GM12873 (cell line): ENCODE data around the gene STRN4.

Experiments
- TF ChIP-seq, protein P1 (sequence below): IDR thresholded peaks from 2 replicates; pipeline ENCODE4 v1.5.1; 2012; ENCODE audit warnings: low read depth, mild to moderate bottlenecking, moderate library complexity, low read length, control low read depth; ENCODE audit not compliant: insufficient read depth; ENCODE audit errors: missing control alignments

STRN4 gene

DNA sequence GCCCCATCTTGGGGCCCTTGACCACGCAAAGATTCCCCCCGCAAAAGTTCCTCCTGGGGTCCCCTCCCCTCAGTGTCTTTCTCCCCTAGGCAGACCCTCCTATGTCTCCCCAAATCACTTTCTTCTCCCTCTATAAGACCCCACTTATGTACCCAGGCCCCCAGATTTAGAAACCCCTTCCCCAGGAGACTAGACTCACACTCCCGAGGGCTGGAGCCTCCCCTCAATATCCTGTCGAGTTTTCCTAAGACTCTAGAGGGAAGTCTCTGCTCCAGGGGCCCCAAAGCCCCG, 40.7 kb upstream of the STRN4 start:
- TF ChIP-seq, protein P1, sequence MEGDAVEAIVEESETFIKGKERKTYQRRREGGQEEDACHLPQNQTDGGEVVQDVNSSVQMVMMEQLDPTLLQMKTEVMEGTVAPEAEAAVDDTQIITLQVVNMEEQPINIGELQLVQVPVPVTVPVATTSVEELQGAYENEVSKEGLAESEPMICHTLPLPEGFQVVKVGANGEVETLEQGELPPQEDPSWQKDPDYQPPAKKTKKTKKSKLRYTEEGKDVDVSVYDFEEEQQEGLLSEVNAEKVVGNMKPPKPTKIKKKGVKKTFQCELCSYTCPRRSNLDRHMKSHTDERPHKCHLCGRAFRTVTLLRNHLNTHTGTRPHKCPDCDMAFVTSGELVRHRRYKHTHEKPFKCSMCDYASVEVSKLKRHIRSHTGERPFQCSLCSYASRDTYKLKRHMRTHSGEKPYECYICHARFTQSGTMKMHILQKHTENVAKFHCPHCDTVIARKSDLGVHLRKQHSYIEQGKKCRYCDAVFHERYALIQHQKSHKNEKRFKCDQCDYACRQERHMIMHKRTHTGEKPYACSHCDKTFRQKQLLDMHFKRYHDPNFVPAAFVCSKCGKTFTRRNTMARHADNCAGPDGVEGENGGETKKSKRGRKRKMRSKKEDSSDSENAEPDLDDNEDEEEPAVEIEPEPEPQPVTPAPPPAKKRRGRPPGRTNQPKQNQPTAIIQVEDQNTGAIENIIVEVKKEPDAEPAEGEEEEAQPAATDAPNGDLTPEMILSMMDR = no peak

DNA sequence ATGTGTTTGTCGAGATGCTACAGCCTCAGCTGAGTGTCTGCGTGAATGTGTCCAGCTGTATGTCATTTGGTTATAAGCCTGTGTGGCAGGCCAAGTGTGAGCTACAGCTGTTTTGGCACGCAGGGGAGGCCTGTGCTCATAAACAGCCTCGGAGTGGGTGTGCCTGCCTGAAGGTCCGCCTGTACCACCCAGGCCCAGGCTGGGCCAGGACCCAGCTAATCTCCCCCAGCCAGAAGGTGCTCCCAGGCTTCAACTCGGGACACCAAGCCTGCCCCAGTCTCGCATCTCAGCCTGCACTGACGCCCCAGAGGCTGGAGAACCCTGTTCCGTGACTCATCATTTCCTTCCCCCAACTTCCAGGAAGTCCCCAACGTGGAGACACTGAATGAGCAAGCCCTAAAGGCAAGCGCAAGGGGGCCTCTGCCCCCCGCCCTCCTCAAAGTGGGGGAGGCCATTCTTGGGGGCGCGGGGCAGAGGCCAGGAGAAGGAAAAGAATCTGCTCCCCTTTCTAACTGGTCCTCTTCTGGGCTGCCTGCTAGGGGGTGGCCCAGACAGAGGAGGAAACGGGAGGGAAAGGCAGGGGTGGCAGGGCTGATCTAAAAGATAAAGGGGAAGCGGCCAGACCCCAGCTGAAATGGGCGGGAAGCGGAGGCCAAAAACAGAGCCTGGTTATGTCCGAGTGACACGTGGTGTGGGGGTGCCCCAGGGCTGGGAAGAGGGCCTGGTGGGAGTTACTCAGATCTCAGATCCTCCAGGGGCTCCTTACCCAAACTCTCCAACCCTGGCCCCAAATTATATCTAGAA, 40.2 kb upstream of the STRN4 start:
- TF ChIP-seq, protein P1 = no peak

DNA sequence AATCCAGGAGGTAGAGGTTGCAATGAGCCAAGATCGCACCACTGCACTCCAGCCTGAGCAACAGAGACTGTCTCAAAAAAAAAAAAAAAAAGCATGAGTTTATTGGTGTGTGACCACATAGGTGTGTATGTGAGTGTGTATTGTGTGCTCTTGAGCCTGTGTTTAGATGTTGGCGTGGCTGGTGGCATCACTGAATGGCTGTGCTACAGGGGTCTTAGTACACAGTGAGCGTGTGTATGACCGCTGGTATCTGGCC, 39.7 kb upstream of the STRN4 start:
- TF ChIP-seq, protein P1 = no peak

DNA sequence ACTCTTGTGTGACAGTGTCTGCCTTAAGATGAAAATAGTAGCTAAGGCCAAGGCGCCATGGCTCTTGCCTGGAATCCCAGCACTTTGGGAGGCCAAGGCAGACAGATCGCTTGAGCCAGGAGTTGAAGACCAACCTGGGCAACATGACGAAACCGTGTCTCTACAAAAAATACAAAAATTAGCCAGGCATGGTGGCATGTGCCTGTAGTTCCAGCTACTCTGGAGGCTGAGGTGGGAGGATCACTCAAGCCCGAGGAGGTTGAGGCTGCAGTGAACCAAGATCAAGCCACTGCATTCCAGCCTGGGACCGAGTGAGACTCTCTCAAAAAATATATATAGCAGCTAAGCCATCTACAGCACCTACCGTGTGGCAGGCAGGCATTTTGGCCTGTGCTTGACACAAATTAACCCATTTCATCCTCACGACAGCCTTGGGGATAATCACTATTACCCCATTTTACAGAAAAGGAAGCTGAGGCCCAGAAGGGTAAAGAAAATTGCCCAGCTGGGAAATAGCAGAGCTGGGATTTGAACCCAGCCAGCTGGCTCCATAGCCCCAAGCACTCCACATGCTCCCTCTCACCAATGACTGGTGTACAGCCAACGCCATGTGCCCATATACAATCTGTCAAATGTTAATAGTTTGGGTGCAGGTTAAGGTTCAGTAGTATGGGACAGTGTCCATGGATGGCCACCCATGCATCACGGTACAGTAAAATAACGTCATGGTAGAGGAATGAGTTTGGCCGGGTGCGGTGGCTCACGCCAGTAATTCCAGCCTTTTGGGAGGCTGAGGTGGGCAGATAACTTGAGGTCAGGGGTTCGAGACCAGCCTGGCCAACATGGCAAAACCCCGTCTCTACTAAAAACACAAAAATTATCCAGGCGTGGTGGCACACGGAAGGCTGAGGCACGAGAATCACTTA, 39.1 kb upstream of the STRN4 start:
- TF ChIP-seq, protein P1 = no peak

DNA sequence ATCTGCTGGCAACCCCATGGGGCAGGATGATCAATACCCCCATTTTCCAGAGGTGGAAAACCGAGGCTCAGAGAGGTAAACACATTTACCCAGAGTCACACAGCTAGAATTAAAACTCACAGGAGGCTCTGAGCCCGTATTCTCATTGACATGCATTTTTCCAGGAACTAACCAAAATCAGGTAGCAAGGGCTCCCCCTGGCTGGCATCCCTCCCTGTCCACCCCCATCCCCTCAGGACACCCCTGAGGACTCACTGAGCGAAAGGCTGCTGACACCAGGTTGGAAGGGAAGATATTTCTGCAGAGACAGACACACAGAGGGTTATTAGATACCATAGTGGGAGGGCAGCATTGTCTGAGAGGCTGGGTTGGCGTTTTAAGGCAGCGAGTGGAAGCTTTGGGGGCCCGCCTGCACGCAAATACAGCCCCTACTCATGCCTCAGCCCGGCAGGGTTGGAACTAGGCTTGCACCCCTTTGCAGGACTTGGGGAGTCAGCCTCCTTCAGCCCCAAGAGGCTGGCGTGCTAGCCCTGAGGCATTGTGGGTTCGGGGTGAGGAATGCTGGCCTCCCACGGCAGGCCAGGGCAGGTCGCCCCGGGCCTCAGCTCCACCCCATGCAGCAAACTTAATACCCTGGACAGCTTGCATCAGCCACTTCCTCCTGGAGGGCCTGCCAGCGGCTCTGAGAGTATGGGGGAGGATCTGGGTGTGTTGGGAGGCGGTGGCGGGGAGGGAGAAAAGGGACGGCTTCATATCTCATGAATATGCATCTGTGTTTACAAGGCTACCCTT, 38.2 kb upstream of the STRN4 start:
- TF ChIP-seq, protein P1 = peak; percentile 46

DNA sequence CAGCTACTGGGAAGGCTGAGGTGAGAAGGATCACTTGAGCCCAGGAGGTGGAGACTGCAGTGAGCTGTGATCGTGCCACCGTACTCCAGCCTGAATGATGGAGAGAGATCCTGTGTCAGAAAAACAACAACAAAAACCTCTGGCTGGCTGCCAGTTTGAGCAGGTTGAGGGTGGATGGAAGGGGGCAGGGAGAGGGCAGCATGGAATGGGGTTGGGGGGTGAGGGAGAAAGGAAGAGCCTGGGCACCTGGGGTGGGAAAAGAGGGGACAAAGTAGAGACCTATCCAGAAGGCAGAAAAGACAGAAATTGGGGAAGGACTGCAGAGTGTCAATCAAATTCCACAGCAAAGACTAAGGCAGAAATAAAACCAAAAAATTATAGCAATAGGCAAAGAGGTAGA, 37.4 kb upstream of the STRN4 start:
- TF ChIP-seq, protein P1 = no peak

DNA sequence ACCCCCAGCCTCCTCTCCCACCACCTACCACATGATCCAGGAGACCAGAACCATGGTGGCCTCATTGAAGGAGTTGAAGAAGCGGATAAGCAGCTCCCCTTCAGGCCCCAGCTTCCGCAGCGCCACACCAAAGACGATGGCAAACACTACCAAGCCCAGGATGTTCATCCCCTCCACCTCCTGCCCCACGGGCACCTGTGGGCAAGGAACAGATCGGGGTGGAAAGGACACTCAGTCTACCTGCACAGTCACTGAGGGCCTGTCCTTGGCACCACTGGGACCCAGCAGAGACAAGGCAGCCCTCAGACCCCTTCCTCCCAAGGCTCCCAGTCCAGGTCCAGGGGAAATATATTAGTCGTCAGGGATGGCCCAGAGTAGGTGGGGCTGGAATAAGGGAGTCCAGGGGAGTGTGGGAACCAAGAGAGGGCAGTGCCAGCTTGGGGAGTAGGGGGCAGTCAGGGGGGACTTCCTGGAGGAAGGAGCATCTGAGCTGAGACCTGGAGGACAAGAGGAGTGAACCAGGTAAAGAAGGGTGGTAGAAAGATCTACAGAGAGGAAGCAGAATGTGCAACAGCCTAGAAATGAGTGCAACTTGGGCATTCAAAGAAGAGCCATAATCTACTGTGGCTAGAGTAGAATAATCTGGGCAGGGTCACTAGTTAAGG, 36.2 kb upstream of the STRN4 start:
- TF ChIP-seq, protein P1 = no peak
